ENCODE measurements around the gene SUFU.

- TF ChIP-seq TAF1 (IDR thresholded peaks at IDR 0.05; ENCODE audit: low read depth, low read length): no peak
- no peak for TF ChIP-seq SPI1 (IDR thresholded peaks at IDR 0.05; ENCODE audit: low read depth, low read length)
- no peak for TF ChIP-seq POLR2AphosphoS5 (IDR thresholded peaks at IDR 0.05; ENCODE audit: low read depth, low read length)
Observed at GRCh38 chr10:102468683-102469082, 35.1 kb upstream of the SUFU start.

Data from GM12891 (cell line).